ENCODE results near the gene AHI1.

AHI1 gene

DNA sequence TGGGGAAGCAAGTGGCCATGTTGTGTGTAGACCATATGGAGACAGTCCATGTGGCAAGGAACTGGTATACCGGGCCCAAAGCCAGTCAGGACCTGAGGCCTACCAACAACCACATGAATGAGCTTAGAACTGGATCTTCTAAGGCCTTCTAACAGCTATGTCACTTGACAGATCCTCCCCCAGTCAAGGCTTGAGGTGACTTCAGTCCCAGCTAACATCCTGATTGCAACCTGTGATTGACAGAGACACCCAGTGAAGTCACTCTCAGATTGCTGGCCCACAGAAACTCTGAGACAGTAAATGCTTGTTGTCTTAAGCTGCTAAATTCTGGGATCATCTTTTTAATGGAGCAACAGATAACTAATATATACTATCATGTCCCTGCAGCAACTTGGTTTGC lies 32.9 kb downstream of the AHI1 start:
- no peak for DNase-seq (ENCODE audit: insufficient read length, low spot score)
- FAIRE-seq = no peak

DNA sequence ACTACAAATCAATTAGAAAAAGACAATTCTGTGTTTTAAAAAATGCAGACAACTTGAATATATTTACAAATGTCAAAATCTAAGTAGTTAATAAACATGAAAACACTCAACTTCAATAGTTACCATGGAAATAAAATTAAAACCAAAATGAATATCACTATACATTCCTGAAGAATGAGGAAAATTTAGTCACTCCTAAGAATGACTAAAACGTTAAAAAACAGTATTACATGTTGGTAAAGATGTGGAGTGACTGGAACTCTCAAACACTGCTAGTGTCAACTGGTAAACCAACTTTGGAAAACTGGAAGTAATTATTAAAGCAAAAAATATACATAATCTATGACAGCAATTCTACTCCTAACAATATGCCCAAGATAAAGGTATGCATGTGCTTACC lies 36.3 kb downstream of the AHI1 start:
- DNase-seq (ENCODE audit: insufficient read length, low spot score) (no peak), FAIRE-seq (no peak)

DNA sequence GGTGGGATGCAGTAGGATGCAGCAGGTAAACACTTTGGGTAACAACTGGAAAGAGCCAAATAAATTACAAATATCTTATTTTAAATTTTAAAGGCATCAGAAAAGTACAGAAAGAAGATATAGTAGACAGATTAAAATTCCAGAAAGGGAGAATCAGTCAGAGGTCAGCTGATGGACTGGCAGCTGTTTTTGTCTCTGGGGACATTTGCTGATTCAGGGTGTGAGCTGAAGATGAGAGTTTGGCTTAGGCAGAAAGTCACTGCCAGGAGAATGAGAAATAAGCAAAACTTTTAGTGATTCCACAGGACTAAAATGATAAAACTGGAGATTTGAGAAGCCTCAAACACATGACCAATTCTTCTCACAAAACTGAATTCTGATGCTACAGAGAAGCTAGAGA lies 39.5 kb downstream of the AHI1 start:
- FAIRE-seq = no peak

DNA sequence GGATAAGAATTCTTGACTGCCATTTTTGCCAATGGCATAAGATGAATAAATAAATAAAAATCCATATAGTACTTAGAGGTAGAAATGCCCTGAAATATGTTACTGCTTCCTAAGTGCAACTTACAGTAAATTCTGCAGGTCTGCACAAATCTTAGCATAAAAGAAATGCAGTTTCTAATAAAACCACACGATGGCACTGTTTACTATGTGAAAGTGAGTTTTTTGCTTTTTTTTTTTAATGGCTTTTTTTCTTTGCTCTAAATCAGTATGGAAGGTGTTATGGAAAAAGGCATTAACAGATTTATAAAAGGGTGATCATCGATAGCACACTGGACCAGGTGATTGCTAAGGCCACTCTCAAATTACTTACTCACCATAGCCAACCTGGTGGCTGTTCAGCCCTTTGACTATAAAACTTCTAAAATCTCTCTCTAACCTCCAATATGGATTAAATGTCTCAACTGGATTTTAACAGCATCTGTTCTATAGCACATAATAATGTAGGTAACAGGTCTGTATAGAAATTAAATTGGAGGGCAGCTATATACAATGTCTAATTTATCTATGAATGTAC lies 45.8 kb downstream of the AHI1 start:
- DNase-seq (ENCODE audit: insufficient read length, low spot score) (peak; percentile 11), FAIRE-seq (no peak)

More for the DNA sequence above, 39.5 kb downstream of the AHI1 start:
- no peak for DNase-seq (ENCODE audit: insufficient read length, low spot score)

DNA sequence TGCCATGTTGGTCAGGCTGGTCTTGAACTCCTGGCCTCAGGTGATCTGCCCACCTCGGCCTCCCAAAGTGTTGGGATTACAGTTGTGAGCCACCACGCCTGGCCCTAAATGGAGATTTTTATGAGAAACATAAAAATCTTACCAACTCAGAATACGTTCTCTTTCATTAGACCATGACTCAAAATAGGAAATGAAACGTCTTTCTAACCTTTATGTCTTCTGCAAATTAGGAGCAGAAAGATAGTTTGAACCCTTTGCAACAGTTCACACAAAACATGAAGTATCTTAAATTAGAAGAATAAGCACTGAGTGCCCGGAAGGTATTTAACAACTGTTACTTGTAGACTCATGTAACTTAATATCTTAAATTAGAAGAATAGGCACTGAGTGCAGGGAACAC lies 48.3 kb downstream of the AHI1 start:
- FAIRE-seq = no peak
- DNase-seq (ENCODE audit: insufficient read length, low spot score) = no peak

DNA sequence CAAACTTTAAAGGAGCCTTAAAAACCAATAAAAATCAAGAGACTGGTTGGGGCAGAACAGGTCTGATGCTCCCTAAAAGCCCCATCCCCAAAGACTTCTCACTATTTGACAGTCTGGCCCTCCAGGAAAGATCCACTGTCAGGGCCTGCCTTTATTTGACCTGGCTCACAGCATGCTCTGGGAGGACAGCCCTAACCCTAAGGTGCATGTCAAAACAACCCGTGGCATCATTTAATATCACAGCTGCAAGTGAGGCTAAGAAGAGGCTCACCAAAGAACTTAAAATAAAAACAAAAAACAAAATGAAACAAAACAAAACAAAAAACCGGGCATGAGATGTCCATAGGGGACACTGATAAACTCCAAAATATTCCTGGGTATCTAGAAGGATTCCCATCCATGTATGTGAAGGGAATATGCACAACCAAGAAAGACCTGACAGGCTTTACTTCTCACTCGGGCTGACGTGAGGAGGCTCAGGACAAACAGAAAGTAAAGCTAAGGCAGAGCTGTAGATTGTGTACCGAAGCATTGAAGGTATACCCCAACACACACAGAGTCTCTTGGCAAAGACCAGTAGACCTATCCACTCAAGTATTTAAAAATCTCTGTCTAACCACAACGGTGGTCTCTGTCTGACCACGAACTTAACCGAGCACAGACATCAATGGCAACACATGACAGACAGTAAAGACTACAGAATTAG lies 57.3 kb downstream of the AHI1 start:
- DNase-seq (ENCODE audit: insufficient read length, low spot score) (no peak), FAIRE-seq (no peak)

DNA sequence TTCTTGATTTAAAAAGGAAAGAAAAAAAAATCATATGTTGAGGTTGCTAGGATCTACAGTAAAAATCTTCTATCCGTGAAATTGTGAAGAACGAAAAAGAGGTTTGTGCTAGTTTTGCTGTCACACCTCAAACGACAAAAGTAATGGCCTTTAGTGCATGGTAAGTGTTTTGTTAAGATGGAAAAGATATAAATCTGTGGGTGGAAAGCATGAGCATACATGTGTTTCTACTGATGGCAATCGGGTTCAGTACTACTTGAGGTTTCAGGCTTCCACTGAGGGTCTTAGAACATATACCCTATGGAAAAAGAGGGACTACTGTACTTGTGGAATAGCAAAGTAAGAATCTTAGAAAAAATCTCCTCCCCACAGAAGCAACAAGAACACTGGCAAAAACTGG lies 58.0 kb downstream of the AHI1 start:
- no peak for DNase-seq (ENCODE audit: insufficient read length, low spot score)
- no peak for FAIRE-seq

DNA sequence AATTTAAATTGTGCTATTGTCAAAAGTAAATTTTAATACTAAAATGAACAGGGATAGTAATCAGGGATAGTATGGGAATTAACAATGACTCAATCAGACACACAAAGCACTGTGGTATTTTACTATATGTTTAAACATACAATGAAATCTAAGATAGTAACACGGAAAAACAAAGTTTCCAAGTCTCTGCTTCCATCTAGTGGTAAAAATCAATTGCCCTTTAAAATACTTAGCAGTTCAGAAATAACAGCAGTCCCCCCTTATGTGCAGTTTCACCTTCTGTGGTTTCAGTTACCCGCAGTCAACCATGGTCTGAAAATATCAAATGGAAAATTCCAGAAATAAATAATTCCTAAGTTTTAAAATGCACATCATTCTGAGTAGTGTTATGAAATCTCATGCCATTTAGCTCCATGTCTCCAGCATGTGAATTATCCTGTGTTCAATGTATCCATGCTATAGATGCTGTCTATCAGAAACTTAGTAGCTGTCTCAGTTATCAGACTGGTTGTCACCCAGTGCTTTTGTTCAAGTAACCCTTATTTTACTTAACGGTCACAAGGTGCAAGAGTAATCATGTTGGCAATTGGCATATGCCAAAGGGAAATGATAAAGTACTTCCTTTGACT lies 58.5 kb downstream of the AHI1 start:
- FAIRE-seq = no peak
- DNase-seq (ENCODE audit: insufficient read length, low spot score) = peak; percentile 34

DNA sequence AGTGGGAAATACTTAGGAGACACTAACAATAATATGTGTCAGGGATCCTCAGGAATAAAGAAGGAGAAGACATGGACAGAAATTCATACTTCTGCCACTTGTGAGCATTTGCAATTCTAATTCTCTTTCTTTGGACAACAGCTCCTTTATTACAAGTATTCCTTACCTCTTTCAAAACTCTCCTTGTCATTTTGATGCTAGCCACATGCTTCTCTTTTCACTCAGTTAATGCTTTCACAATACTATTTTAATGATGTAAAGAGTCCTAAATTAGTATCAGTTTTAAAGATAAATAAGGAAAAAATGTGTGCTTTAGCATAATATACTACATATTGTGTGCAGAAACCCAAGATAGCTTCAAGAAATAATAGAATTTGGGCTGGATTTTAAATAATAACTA lies 62.5 kb downstream of the AHI1 start:
- DNase-seq (ENCODE audit: insufficient read length, low spot score) = no peak
- FAIRE-seq = no peak

DNA sequence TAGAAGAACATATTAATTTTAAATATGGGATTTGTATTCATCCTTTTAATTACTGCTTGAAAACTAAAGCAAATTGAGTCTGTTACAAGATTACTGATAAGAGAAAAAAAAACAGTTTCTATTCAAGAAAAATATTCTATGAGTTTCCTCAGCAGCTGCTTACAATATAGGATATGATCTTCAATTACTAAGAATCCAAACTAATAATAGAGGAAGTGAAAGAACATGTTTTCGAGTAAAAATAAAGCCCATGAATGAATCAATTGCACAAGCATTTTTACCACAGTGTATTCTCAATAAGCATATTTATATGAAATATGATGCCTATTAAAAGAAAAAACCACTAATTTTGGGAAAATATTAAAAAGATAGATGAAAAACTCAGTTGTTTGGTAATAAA lies 63.4 kb downstream of the AHI1 start:
- no peak for DNase-seq (ENCODE audit: insufficient read length, low spot score)
- FAIRE-seq = no peak

DNA sequence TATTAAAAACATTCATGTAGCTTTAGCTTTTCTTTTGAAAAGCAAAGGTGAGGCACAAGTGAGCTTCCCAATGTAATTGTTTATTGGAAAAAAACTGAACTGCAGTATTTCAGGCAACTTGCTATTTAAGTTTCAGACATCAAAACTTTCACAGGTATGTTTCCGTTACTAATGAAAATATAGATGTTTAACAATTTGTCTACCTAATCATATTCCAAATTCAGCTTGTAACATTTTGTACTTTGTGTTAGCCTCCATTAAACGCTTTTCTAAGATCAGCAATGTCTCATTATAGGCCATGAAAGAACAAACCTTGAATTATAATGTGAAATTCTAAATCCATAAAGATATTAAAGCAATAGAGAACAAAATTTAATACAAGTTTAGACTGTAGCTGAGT lies 69.5 kb downstream of the AHI1 start:
- DNase-seq (ENCODE audit: insufficient read length, low spot score) (no peak), FAIRE-seq (no peak)

DNA sequence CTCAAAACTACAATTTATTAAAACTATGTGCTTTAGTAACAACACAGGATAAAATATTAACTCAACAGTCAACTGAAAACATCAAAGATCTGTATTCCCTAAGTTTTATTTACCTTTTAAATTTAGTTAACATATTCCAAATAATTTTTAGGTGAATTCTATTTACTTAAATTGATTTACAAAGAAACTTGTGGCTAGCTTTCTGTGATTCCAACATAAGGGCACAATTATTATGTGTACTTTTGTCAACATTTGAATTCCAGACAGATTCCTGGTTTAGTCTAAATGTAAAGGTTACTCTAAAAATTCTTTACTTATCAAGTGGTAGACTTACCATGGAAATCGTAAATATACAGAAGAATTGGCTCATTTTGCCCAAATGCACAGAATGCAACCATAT lies 70.7 kb downstream of the AHI1 start:
- FAIRE-seq (no peak), DNase-seq (ENCODE audit: insufficient read length, low spot score) (no peak)

DNA sequence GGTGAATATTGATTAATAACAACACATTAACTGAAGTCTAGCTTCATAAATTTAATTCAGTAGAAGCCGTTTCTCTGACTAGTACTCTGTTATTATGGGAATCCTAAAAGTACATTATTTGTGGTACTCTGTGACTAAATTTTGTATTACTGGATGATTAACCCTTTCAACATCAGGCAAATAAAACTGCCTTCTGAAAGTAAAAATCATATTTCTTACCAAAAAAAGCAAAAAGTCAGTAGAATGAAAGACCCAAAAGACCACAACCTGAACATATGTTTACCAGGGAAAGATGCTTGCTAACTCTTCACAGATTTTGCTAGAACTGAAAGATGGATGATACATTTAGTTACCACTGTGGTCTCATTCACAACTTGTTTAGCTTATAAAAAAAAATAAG lies 73.2 kb downstream of the AHI1 start:
- DNase-seq (ENCODE audit: insufficient read length, low spot score) = no peak
- no peak for FAIRE-seq

DNA sequence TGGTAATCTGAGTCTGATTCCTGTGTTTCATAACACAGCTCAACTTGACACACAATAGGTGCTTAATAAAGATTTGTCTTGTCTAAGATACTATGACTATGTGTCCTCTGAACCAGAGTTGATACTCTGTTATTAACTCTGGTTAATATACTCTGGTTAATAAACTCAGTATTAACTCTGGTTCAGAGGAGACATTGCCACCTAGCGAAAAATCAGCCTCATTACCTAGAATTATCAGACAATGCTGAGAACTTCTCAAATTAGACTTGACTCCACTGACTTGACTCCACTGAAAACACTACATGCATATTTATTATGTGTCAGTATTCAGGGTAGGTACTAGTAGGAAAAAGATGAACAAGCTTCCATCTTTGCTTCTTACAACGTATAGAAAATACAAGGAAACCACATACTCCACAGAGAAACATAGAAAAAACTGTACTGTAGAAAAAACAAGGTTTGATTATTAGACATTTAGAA lies 73.9 kb downstream of the AHI1 start:
- DNase-seq (ENCODE audit: insufficient read length, low spot score) = peak; percentile 23
- FAIRE-seq = no peak

DNA sequence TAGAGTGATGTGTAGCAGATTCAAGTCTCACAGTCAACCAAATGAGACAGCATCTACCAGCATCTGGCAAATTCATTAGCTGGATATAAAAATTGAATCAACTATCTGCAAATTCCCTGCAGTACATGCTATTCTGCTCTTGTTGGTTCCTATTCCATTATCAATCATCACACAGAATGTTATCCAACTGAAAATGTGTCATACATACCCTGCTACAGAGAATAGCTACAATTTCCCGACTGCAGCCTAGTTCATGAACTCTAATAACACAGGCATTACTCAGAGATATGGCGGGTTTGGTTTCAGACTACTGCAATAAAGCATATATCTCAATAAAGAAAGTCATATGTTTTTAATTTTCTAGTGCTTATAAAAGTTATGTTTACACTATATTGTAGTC lies 78.4 kb downstream of the AHI1 start:
- no peak for FAIRE-seq

DNA sequence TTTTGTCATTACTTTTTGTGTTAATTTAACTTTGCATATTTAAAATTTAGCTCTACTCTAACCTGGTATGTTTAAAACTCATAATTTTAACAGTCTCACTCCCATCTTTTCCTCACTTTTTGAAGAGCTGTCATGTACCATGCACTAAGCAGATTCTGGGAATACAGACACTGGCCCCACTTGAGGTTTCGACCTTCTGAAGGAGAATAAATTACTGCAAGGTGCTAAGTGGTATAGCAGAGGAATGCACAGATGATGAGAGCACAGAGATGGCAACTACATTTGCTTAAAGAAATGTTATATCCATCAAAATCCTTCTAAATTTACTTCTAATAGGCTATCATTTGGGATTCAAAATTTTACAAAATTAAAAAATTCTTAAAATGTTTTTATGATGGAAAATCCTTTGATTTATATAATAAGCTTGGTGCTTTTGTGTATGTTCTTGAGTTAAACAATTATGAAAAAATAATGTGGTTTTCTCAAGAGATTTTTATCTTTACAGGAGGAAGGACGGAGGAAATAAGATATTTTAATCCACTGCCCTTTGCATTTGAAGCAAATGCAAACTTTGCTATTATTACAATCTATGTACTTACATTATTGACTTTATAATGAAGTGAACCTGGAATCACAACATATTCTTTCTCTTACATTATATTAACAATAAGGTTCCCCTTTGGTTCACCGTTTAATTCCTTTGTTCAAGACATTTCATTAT lies 79.3 kb downstream of the AHI1 start:
- FAIRE-seq (no peak), DNase-seq (ENCODE audit: insufficient read length, low spot score) (no peak)

More for the DNA sequence above, 78.4 kb downstream of the AHI1 start:
- DNase-seq (ENCODE audit: insufficient read length, low spot score) = no peak

DNA sequence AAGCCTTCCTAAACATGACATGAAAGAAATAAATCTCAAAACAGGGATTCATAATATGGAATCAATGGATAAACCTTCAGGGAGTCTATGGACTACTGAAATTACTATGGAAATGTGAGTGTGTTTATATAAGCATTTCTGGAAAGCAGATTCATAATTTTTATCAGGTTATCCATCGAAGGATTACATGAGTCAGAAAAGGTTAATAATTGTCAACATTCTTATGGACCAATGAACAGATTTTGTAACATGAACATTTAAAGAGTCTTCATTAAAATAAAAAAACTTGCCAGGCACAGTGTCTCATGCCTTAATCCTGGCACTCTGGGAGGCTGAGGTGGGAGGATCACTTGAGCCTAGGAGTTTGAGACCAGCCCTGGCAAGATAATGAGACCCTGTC lies 84.8 kb downstream of the AHI1 start:
- DNase-seq (ENCODE audit: insufficient read length, low spot score) = no peak
- no peak for FAIRE-seq

DNA sequence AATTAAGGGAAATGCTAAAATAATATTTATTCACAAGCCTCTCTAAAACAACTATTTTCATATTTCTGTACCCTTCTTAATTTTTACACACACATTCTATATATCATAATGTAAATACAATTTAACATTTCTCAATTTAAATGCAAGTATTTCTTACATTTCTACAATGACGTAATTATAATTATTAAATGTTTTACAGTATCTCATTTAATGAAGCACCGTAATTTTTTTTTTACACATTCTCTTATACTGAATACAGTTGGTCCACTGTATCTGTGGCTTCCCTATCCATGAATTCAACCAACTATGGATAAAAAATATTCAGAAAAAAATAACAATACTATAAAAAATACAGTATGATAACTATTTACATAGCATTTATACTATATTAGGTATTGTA lies 85.7 kb downstream of the AHI1 start:
- FAIRE-seq (no peak), DNase-seq (ENCODE audit: insufficient read length, low spot score) (no peak)

DNA sequence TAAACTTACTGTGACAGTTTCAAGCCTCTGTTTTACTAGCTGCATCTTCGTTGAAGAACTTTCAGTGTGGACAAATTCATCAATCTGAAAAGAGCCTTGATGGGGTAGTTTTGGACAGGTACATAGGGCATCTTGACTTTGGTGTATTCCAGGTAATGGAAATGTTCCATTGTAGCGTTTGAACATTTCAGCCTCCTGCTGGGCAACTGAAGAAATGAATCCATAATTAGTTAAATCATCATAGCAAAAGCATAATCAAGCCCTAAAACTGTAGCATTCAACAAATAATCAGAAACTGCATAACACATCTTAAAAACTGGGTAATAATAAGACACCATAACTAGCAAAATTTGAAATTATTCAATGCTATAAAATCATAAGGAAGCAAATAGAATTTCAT lies 86.2 kb downstream of the AHI1 start:
- no peak for FAIRE-seq
- no peak for DNase-seq (ENCODE audit: insufficient read length, low spot score)

DNA sequence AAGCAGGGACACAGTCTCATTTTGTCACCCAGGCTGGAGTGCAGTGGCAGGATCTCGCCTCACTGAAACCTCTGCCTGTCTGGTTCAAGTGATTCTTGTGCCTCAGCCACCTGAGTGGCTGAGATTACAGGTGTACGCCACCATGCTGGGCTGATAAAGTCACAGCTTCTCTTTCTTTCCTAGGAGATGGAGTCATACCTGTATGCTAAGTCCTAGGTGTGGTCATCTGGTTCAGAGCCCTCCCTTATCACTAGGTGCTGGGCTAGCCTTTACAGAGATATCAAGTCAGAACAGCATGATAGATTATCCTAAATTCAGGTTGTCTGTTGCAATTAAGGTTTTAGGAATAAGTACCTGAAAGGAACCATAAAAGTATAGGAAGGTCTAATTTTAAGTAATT lies 86.7 kb downstream of the AHI1 start:
- FAIRE-seq (no peak), DNase-seq (ENCODE audit: insufficient read length, low spot score) (no peak)

DNA sequence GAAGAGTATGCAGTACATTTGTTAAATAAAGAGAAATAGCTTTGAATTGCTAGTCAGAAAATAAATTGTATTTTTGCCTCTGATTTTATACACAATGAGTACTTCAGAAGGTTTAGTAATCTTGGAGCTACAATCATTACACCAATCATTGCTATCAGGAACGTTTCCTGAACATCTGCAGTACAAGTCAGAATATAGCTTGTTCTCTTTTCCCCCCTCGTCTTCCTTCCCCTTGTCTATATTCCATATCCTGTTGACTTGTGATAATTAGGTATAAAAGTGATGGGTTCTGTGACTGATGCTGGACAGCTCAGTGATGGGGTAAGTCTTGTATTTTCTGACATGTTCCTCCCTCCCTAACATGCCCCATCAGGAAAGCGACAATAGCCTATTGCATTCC lies 94.0 kb downstream of the AHI1 start:
- DNase-seq (ENCODE audit: insufficient read length, low spot score) (no peak), FAIRE-seq (no peak)

DNA sequence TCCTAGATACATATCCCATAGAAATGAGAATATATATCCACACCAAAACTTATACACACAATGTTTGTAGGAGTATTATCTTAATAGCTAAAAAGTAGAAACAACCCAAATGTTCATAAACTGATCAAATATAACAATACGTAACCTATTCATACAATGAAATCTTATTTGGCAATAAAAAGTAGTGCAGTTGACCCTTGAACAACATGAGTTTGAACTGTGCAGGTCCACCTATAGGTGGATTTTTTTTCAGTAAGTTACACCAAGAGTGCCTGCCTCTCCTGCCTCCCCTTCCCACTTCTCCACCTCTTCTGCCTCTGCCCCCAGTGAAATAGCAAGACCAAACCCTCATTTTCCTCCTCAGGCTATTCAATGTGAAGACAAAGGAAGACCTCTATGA lies 95.2 kb downstream of the AHI1 start:
- FAIRE-seq (no peak), DNase-seq (ENCODE audit: insufficient read length, low spot score) (no peak)
